Measurements from ENCODE around the gene POC1A.

The POC1A gene

GRCh38 chr3:52089691-52090090, 64.5 kb downstream of the POC1A start:
- no peak for TF ChIP-seq CTCF (IDR thresholded peaks at IDR 0.05; ENCODE audit: control extremely low read depth, extremely low read depth, low read depth, missing control alignments)
- ChIA-PET CTCF (no interaction called here), POLR2A (no interaction called here)
- DNase-seq (ENCODE audit: extremely low spot score), result no peak

- no peak for TF ChIP-seq CTCF (IDR thresholded peaks at IDR 0.05; ENCODE audit: control extremely low read depth, extremely low read depth, low read depth, missing control alignments)
- ChIA-PET CTCF (interaction anchor here (1.0 to 3.7 kb wide), 2 partner anchors 35 to 88 kb away, joined by 3 to 16 read pairs; no protein-coding TSS in a partner anchor), POLR2A (no interaction called here)
These were observed 65.5 kb downstream of the POC1A start for GRCh38 chr3:52088445-52089367.

GRCh38 chr3:52087731-52088130, 66.5 kb downstream of the POC1A start:
- no peak for DNase-seq (ENCODE audit: extremely low spot score)
- TF ChIP-seq CTCF (IDR thresholded peaks at IDR 0.05; ENCODE audit: control extremely low read depth, extremely low read depth, low read depth, missing control alignments), result no peak
- CTCF ChIA-PET, result interaction anchor here (1.0 to 3.7 kb wide), 11 partner anchors 9 to 87 kb away, joined by 3 to 16 read pairs (median 3); no protein-coding TSS in a partner anchor
- POLR2A ChIA-PET, result no interaction called here

More at GRCh38 chr3:52088445-52089367, 65.5 kb downstream of the POC1A start:
- no peak for DNase-seq (ENCODE audit: extremely low spot score)

GRCh38 chr3:52086976-52087663, 67.1 kb downstream of the POC1A start:
- ChIA-PET CTCF (interaction anchor here (1.0 to 3.7 kb wide), 10 partner anchors 9 to 68 kb away, joined by 3 to 16 read pairs (median 4); no protein-coding TSS in a partner anchor), POLR2A (interaction anchor here (0.7 kb wide), 1 partner anchor 442 kb away, joined by 3 read pairs; no protein-coding TSS in a partner anchor)
- DNase-seq (ENCODE audit: extremely low spot score), result peak; percentile 48
- TF ChIP-seq CTCF (IDR thresholded peaks at IDR 0.05; ENCODE audit: control extremely low read depth, extremely low read depth, low read depth, missing control alignments), result no peak

GRCh38 chr3:52086461-52086860, 67.8 kb downstream of the POC1A start:
- DNase-seq (ENCODE audit: extremely low spot score), result no peak
- ChIA-PET CTCF (interaction anchor here (1.1 to 3.7 kb wide), 8 partner anchors 10 to 134 kb away, joined by 3 to 16 read pairs (median 3); no protein-coding TSS in a partner anchor), POLR2A (interaction anchor here (0.7 kb wide), 1 partner anchor 443 kb away, joined by 3 read pairs; no protein-coding TSS in a partner anchor)
- no peak for TF ChIP-seq CTCF (IDR thresholded peaks at IDR 0.05; ENCODE audit: control extremely low read depth, extremely low read depth, low read depth, missing control alignments)

- ChIA-PET POLR2A (no interaction called here), CTCF (interaction anchor here (0.9 to 3.7 kb wide), 8 partner anchors 14 to 135 kb away, joined by 3 to 16 read pairs (median 4); no protein-coding TSS in a partner anchor)
- DNase-seq (ENCODE audit: extremely low spot score), result no peak
- no peak for TF ChIP-seq CTCF (IDR thresholded peaks at IDR 0.05; ENCODE audit: control extremely low read depth, extremely low read depth, low read depth, missing control alignments)
These were observed 68.4 kb downstream of the POC1A start for GRCh38 chr3:52085681-52086282.
